GM18868 (cell line): ENCODE measurements around the gene ZFAND3.
"Not testable (repeated sequence)": the region's sequence is repeated elsewhere in the genome, so short reads cannot be mapped to it uniquely, and the experiment has no call there.

ENCODE experiments used
- ATAC-seq: cut with Tn5 transposase; IDR thresholded peaks from one replicate; pipeline ENCODE4 v1.9.1; 2021; ENCODE audit warnings: mild to moderate bottlenecking, moderate library complexity; ENCODE audit not compliant: unreplicated experiment

ZFAND3 gene

GRCh38 chr6:37930288-37930971 lies 110.9 kb downstream of the ZFAND3 start:
- no peak for ATAC-seq

- no peak for ATAC-seq
Observed at GRCh38 chr6:37931066-37931465, 111.5 kb downstream of the ZFAND3 start.

GRCh38 chr6:37934276-37934675 lies 114.7 kb downstream of the ZFAND3 start:
- ATAC-seq, result no peak

- no peak for ATAC-seq
Observed at GRCh38 chr6:37936150-37936549, 116.6 kb downstream of the ZFAND3 start.

- ATAC-seq, result no peak
Observed at GRCh38 chr6:37936906-37937305, 117.4 kb downstream of the ZFAND3 start.

- ATAC-seq, result no peak
Observed at GRCh38 chr6:37938909-37939308, 119.4 kb downstream of the ZFAND3 start.

GRCh38 chr6:37940074-37940847 lies 120.7 kb downstream of the ZFAND3 start:
- ATAC-seq, result no peak

- ATAC-seq, result no peak
Observed at GRCh38 chr6:37941871-37942270, 122.3 kb downstream of the ZFAND3 start.

GRCh38 chr6:37942606-37943376 lies 123.3 kb downstream of the ZFAND3 start:
- no peak for ATAC-seq

GRCh38 chr6:37943436-37944058 lies 124.0 kb downstream of the ZFAND3 start:
- ATAC-seq, result no peak

GRCh38 chr6:37946057-37946456 lies 126.5 kb downstream of the ZFAND3 start:
- ATAC-seq, result no peak

- ATAC-seq, result no peak
Observed at GRCh38 chr6:37947468-37947867, 127.9 kb downstream of the ZFAND3 start.

GRCh38 chr6:37948584-37948983 lies 129.1 kb downstream of the ZFAND3 start:
- ATAC-seq, result not testable (repeated sequence)

- ATAC-seq, result no peak
Observed at GRCh38 chr6:37952027-37952426, 132.5 kb downstream of the ZFAND3 start.

- no peak for ATAC-seq
Observed at GRCh38 chr6:37954791-37955190, 135.3 kb downstream of the ZFAND3 start.

GRCh38 chr6:37956711-37957275 lies 137.3 kb downstream of the ZFAND3 start:
- ATAC-seq, result no peak

GRCh38 chr6:37959061-37959460 lies 139.5 kb downstream of the ZFAND3 start:
- ATAC-seq, result no peak

- no peak for ATAC-seq
Observed at GRCh38 chr6:37960139-37960935, 140.8 kb downstream of the ZFAND3 start.

GRCh38 chr6:37962481-37963080 lies 143.1 kb downstream of the ZFAND3 start:
- not testable (repeated sequence) for ATAC-seq
